Naive B cell (primary cell): ENCODE measurements around the gene ZNF771. TPM values are rescaled to one million over a fixed set of nuclear protein-coding genes. Genes with fewer than 3 reads are reported as not detected.
A peak's percentile ranks its signal among the peaks of the same experiment; 100 is the strongest.

Experiments used
- ATAC-seq, 2 donors: fragments of 150-1000 bp; cut with Tn5 transposase; 2 replicates each; pipeline ENCODE4 v1.10.0; 2021; ENCODE audit warnings: low read depth in 2 of 2, mild to moderate bottlenecking in 2 of 2, moderate library complexity in 2 of 2
- DNase-seq: peaks from one replicate; pipeline ENCODE4 v3.0.0; 2022
- H3K27ac Mint-ChIP-seq, 6 donors: one replicate each; pipeline ENCODE4 v1.8.0; 2020 to 2022; ENCODE audit warnings: mild to moderate bottlenecking in 6 of 6, mixed read lengths in 6 of 6, moderate library complexity in 5 of 6, inconsistent platforms in 2 of 6
- H3K27me3 Mint-ChIP-seq, 3 donors: one replicate each; pipeline ENCODE4 v1.8.0; 2021 to 2022; ENCODE audit warnings: mixed read lengths in 3 of 3, mild to moderate bottlenecking in 1 of 3
- H3K36me3 Mint-ChIP-seq, 2 donors: one replicate each; pipeline ENCODE4 v1.8.0; 2020 to 2022; ENCODE audit warnings: mixed read lengths in 2 of 2, inconsistent platforms in 1 of 2, mild to moderate bottlenecking in 1 of 2
- H3K4me1 Mint-ChIP-seq, 3 donors: one replicate each; pipeline ENCODE4 v1.8.0; 2020 to 2022; ENCODE audit warnings: mixed read lengths in 3 of 3, inconsistent platforms in 1 of 3, mild to moderate bottlenecking in 1 of 3, moderate library complexity in 1 of 3
- H3K4me3 Mint-ChIP-seq, 8 donors: one replicate each; pipeline ENCODE4 v1.8.0; 2020 to 2022; ENCODE audit warnings: mild to moderate bottlenecking in 8 of 8, mixed read lengths in 8 of 8, moderate library complexity in 8 of 8, inconsistent platforms in 2 of 8
- H3K9me3 Mint-ChIP-seq, 7 donors: one replicate each; pipeline ENCODE4 v1.8.0; 2020 to 2022; ENCODE audit warnings: mixed read lengths in 7 of 7, mild to moderate bottlenecking in 5 of 7, inconsistent platforms in 2 of 7, moderate library complexity in 1 of 7
- polyA plus RNA-seq, 6 donors: library from polyadenylated mRNA; unstranded; fragments of 300-500 nt; fragmentation: Illumina TruSeq; gene quantifications; one replicate each; pipeline ENCODE4 v1.2.3, GENCODE V29; 2021; ENCODE audit warnings: low read depth in 6 of 6

The ZNF771 gene
- polyA plus RNA-seq, 6 donors from 2014 or later: 1.7 to 5.0 (median 2.3) TPM; not detected in 1

DNA sequence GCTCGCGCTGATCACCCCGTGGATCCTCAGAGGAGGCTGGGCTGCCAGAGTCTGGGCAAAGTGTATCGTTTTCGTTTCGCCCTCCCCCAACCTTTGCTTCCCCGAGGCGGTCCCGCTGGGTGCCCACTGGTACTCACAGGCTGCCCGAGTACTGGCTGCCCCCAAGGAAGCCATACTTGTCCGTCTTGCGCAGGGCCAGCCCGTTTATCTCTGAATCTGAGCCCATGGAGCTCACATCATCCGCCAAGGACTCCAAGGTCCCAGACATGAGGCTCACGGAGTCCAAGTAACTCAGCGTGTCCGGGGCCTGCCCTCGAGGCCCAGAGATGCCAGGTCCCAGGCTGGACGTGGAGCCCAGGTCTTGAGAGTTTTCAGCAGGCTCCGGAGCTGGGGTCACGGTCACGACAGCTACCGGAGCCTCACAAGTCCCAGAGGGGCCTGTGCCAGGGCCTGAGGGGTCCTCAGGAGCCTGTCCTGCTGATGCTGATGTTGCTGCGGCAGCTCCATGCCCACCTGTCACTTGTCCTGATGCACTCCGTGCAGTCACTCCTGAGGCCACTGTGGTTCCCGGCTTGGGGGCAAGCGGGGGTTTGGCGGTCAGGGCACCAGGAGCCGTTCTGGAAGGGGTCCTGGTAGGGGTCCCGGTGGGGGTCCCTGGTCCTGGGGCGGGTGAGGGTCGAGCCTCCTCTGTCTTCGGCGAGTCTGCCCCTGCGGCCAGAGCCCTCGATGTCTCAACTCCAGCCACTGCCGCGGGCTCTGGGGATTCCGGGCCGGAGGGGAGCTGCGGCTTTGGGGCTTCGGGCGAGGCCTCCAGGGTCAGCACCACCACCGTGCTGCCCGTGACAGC lies 38.1 kb upstream of the ZNF771 start:
- Mint-ChIP-seq H3K36me3 (no peaks in the 10 kb centered on the region), H3K9me3 (no peaks in the 10 kb centered on the region), H3K4me3 (peak overlapping the region; percentile 80 to 94 (median 88)), H3K27me3 (no peaks in the 10 kb centered on the region), H3K27ac (peak overlapping the region in 5 of 6 donors; percentile 76 to 93 (median 86)), H3K4me1 (peaks cover 39 to 59% (median 58%) of the 10 kb centered on the region in 3 donors)
- peak; percentile 14 for DNase-seq
- ATAC-seq: no peak

DNA sequence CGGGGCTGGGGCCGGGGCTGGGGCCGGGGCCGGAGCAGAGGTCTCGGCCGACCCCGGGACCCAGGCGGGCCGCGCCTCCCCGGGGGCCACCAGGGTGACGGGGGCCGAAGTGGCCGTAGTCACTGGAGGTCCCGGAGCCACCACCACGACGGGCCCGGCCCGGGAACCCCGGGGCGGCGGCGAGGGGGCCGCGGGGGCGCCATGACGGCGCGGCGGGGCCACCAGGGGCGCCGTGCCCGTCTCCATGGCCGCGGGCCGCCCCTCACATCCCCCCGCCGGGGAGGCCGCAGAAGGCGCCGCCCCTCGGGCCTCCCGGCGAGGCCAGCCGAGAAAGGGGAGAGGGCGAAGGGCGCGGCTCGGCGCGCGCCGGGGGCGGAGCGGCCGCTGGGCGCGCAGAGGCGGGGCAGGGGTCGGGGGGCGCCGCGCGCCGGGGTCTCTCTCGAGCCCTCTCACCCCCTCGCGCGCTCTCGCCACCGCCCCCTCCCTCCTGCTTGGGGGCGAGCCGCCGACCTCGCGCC lies 37.4 kb upstream of the ZNF771 start:
- DNase-seq (no peak), ATAC-seq (peak; percentile 9)
- peaks cover 39 to 59% (median 56%) of the 10 kb centered on the region in 3 donors for H3K4me1 Mint-ChIP-seq
- H3K27ac Mint-ChIP-seq: peak overlapping the region in 3 of 6 donors; percentile 56 to 92 (median 63)
- H3K36me3 Mint-ChIP-seq: no peaks in the 10 kb centered on the region
- H3K4me3 Mint-ChIP-seq: peak overlapping the region; percentile 80 to 95 (median 89)
- H3K27me3 Mint-ChIP-seq: no peaks in the 10 kb centered on the region
- H3K9me3 Mint-ChIP-seq: no peaks in the 10 kb centered on the region

DNA sequence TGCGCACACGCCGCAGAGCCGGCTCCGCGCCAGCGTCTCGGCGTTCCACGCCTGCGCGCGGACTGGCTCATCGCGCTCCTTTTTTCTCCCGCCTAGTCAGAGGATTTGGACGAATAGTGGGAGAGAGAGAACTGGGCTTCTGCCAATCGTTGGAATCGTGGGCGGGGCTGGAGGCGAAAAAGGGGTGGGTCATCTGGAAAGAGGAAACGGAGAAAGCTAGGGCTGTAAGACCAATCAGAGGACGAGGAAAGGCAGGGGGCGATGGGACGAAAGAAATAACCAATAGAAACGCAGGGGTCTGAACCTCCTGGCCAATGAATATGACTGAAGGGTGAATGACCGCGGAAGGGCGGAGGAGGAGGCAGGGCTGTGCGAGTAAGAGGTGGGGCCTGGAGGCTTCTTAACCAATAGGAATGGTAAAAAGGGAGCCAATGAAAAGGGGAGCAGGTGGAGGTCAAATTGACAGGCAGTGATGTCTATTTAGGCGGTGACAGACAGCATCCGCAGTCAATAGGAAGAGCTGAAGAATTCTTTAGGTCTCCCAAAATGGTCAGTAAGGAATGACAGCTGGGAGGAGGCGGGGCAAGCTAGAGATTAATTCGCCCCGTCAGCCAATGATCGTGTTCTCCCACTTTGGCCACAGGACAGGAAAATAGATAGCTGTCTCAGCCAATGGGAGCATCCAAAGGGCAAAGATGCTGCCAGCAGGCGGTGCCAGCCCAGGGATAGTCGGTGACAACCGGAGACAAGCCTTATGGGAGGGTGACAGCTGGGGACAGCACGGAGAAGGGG lies 36.8 kb upstream of the ZNF771 start, which contains the start of gene TBC1D10B:
TBC1D10B (minus strand) TSS at position 39 of the 792 bp plus-strand sequence. CDS start 311 bp downstream, outside the sequence.
- peak; percentile 100 for DNase-seq
- peak; percentile 80 to 86 for ATAC-seq
- no peaks in the 10 kb centered on the region for H3K9me3 Mint-ChIP-seq
- H3K27ac Mint-ChIP-seq: peak within 1 kb of the TSS; percentile 60 to 99 (median 89)
- H3K4me3 Mint-ChIP-seq: peak within 1 kb of the TSS; percentile 80 to 95 (median 90)
- H3K36me3 Mint-ChIP-seq: no peaks in the 10 kb centered on the region
- H3K27me3 Mint-ChIP-seq: no peaks in the 10 kb centered on the region
- H3K4me1 Mint-ChIP-seq: peaks cover 35 to 53% (median 53%) of the 10 kb centered on the region in 3 donors

DNA sequence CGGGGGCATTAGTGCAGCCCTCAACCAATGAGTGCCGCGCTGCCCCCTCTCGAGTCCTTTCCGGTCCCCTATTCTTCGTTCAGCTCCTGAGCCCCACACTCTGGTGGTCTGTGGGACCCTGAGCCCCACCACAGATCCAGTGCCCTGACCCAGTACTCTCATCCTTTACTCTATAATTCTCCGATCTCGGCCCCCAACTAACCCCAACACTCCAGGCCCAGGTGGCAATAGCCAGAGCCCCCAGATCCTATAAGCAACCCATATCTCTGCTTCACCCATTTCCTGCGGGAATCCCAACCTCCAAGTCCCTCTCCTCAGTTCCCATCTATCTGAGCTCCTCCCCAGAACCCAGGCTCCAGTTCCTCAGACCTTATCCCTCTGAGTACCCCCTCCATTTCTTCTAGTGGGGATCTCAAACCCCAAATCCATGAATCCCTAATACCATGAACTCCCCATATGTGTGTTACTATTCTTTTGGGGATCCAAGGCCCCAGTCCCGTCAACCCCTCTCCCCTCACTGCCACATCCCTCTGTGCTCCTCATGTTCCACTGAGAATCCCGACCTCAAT lies 36.1 kb upstream of the ZNF771 start:
- DNase-seq (no peak), ATAC-seq (no peak)
- Mint-ChIP-seq H3K4me3 (peak overlapping the region; percentile 80 to 95 (median 89)), H3K36me3 (no peaks in the 10 kb centered on the region), H3K4me1 (peaks cover 35 to 52% (median 52%) of the 10 kb centered on the region in 3 donors), H3K9me3 (no peaks in the 10 kb centered on the region), H3K27me3 (no peaks in the 10 kb centered on the region), H3K27ac (peak overlapping the region; percentile 56 to 99 (median 84))

DNA sequence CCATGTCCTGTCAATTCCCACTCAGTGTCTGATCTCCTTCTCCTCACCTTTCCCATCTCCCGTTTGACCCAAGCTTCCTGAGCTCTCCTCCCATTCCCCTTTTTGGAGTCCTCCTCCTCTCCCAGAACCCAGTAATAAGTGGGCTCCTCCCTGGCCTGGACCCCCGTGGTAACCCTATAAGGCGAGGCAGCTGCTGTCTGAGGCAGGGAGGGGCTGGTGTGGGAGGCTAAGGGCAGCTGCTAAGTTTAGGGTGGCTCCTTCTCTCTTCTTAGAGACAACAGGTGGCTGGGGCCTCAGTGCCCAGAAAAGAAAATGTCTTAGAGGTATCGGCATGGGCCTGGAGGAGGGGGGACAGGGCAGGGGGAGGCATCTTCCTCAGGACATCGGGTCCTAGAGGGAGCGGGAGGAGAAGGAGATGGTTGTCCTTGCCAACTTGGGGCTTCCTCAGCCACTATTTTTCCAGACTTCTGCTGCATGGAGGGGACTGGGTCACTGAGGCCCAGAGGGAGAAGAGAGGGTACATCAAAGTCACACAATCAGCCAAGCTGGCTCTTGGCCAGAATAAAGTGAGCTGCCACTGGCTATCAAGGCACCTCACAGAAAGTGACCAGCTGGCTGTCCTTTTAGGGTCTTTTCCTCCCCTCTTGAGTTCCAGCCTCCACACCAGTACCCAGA lies 35.2 kb upstream of the ZNF771 start:
- Mint-ChIP-seq H3K36me3 (no peaks in the 10 kb centered on the region), H3K9me3 (no peaks in the 10 kb centered on the region), H3K4me1 (peaks cover 31 to 50% (median 47%) of the 10 kb centered on the region in 3 donors), H3K27ac (peak overlapping the region in 3 of 6 donors; percentile 26 to 76 (median 56)), H3K4me3 (peak overlapping the region; percentile 49 to 95 (median 86)), H3K27me3 (no peaks in the 10 kb centered on the region)
- DNase-seq (no peak), ATAC-seq (no peak)

DNA sequence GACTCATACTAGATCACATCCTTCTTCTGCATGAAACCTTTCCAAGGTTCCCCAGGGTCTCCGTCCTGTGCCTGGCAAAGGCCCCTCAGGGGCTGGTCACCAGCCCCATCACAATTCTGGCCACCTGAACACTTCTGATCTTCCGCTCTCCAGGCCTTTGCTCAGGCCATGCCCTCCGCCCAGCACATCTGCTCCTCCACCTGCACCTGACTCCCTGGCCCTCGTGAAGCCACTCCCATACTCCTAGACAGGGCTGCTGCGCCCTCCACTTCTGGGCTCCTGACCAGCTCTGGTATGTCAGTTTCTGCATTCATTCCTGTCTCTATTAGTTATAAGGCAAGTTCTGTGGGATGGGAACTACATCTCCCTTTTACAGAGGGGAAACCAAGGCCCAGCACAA lies 34.7 kb upstream of the ZNF771 start:
- no peak for DNase-seq
- ATAC-seq: no peak
- Mint-ChIP-seq H3K27ac (peak overlapping the region in 1 of 6 donors; percentile 76), H3K27me3 (no peaks in the 10 kb centered on the region), H3K4me3 (peak overlapping the region in 7 of 8 donors; percentile 1 to 60 (median 20)), H3K9me3 (no peaks in the 10 kb centered on the region), H3K36me3 (no peaks in the 10 kb centered on the region), H3K4me1 (peaks cover 32 to 50% (median 47%) of the 10 kb centered on the region in 3 donors)

DNA sequence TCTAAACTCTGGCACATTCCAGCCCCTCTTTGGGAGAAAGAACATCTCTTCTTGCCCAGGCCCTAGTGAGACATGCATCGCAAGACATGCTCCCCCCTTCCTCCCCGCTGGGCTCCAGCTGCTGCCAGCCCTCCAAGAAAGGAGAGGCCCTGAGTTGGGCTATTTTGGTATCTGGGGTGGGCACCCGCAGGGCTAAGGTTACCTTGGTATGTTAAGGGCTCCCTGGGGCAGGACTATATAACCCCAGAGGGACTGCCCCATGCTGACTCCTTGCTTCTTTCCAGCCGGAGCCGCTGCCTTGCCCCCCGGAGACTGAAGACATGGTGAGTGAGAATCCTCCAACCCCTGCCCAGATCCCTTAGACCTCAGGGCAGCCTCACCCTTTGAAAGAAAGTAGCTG lies 32.9 kb upstream of the ZNF771 start, which contains the start of gene MYL11:
MYL11 (plus strand) TSS at position 265 of the 400 bp plus-strand sequence; CDS start at position 321, 56 bp downstream.
- ATAC-seq: no peak
- H3K4me1 Mint-ChIP-seq: peaks cover 25 to 49% (median 47%) of the 10 kb centered on the region in 3 donors
- no peak for DNase-seq
- H3K27me3 Mint-ChIP-seq: no peaks in the 10 kb centered on the region
- peak within 1 kb of the TSS in 5 of 8 donors; percentile 16 to 70 (median 37) for H3K4me3 Mint-ChIP-seq
- no peaks in the 10 kb centered on the region for H3K9me3 Mint-ChIP-seq
- H3K27ac Mint-ChIP-seq: peak within 1 kb of the TSS in 4 of 6 donors; percentile 8 to 100 (median 88)
- no peaks in the 10 kb centered on the region for H3K36me3 Mint-ChIP-seq

DNA sequence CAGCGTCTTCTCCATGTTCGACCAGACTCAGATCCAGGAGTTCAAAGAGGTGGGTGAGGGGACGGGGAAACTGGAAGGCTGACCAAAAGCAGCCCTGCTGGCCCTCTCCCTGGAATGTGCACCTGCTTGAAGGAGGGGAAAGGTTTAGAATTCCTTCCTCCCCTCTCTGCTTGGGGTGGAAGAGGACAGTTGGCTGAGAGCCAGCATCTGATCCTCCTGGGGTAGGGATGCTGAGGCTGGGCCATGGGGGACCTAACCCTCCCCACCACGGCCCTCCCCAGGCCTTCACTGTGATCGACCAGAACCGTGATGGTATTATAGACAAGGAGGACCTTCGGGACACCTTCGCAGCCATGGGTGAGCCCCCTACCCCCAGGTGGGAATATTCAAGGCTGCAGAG lies 31.5 kb upstream of the ZNF771 start:
- ATAC-seq (no peak), DNase-seq (no peak)
- peak overlapping the region in 4 of 8 donors; percentile 8 to 33 (median 19) for H3K4me3 Mint-ChIP-seq
- H3K4me1 Mint-ChIP-seq: peaks cover 35 to 59% (median 54%) of the 10 kb centered on the region in 3 donors
- no peaks in the 10 kb centered on the region for H3K27me3 Mint-ChIP-seq
- H3K27ac Mint-ChIP-seq: peak overlapping the region in 4 of 6 donors; percentile 56 to 100 (median 88)
- no peaks in the 10 kb centered on the region for H3K36me3 Mint-ChIP-seq
- no peaks in the 10 kb centered on the region for H3K9me3 Mint-ChIP-seq

DNA sequence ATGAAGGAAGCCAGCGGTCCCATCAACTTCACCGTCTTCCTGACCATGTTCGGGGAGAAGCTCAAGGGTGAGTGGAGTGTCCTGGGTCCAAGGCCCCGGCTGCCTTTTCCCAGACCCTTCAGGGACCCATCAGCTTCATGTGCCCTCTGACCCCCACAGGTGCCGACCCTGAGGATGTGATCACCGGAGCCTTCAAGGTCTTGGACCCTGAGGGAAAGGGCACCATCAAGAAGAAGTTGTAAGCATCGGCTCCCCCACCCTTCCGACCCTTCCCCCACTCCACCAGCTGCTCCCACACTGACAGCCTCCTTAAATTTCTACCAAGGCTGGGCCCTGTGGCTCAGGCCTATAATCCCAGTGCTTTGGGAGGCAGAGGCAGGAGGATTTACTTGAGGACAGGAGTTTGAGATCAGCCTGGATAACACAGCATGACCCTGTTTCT lies 30.9 kb upstream of the ZNF771 start:
- Mint-ChIP-seq H3K27me3 (no peaks in the 10 kb centered on the region), H3K9me3 (no peaks in the 10 kb centered on the region), H3K27ac (peak overlapping the region; percentile 34 to 100 (median 85)), H3K4me1 (peaks cover 33 to 58% (median 52%) of the 10 kb centered on the region in 3 donors), H3K4me3 (peak overlapping the region in 3 of 8 donors; percentile 15 to 76 (median 23)), H3K36me3 (no peaks in the 10 kb centered on the region)
- ATAC-seq (no peak), DNase-seq (no peak)

DNA sequence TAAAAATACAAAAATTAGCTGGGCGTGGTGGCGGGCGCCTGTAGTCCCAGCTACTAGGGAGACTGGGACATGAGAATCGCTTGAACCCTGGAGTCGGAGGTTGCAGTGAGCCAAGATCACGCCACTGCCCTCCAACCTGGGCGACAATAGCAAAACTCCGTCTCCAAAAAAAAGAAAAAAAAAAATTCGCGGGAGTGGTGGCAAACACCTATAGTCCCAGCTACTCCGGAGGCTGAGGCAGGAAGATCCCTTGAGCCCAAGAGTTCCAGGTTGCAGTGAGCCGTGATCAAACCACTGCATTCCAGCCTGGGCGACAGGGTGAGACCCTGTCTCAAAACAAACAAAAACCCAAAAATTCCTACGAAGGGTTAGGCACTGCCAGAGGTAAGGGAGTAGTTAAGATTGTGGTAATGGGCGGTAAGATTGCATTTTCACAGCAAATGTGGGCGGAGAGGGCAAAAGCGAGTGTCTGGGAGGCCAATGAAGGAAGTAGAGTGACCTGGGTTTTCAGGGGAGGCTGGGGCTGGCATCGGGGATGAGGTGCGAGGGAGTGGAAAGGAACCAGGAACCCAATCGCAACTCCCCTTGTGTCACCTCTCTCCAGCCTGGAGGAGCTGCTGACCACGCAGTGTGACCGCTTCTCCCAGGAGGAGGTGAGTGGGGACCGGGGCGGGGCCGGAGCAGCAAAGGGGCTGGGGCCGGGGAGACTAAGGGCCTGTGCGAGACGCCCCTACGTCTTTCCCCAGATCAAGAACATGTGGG lies 30.2 kb upstream of the ZNF771 start:
- Mint-ChIP-seq H3K27ac (peak overlapping the region; percentile 100), H3K4me1 (peaks cover 33 to 56% (median 52%) of the 10 kb centered on the region in 3 donors), H3K36me3 (no peaks in the 10 kb centered on the region)

DNA sequence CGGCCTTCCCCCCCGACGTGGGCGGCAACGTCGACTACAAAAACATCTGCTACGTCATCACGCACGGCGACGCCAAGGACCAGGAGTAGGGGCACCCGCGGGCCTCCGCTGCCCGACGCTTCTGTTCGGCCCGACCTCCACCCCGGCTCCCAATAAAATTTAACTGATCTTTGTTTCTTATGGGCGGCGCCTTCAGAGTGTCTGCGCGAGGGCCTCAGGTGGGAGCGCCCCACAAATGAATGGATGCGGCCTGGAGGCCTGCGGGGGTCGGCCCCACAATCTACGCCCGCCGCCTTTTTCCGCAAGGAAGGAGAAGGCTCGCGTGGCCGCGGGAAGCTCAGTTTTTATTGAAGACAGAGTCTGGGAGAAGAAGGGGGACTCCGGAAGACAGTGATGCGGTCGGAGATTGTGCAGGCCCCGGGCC lies 29.6 kb upstream of the ZNF771 start:
- H3K36me3 Mint-ChIP-seq: no peaks in the 10 kb centered on the region
- no peaks in the 10 kb centered on the region for H3K27me3 Mint-ChIP-seq
- H3K4me3 Mint-ChIP-seq: peak overlapping the region; percentile 93 to 99 (median 97)
- H3K27ac Mint-ChIP-seq: peak overlapping the region; percentile 100
- ATAC-seq: peak; percentile 55
- no peaks in the 10 kb centered on the region for H3K9me3 Mint-ChIP-seq
- peak; percentile 89 for DNase-seq
- peaks cover 39 to 58% (median 53%) of the 10 kb centered on the region in 3 donors for H3K4me1 Mint-ChIP-seq

More for the DNA sequence above, 30.2 kb upstream of the ZNF771 start:
- peak overlapping the region; percentile 93 to 99 (median 97) for H3K4me3 Mint-ChIP-seq
- H3K27me3 Mint-ChIP-seq: no peaks in the 10 kb centered on the region
- H3K9me3 Mint-ChIP-seq: no peaks in the 10 kb centered on the region
- DNase-seq (no peak), ATAC-seq (peak in 1 of 2 donors; percentile 0)
